ENCODE data around the gene OR1F1. TPM values are rescaled to one million over a fixed set of nuclear protein-coding genes. Genes with fewer than 3 reads are reported as not detected.
"Not testable (repeated sequence)": the region's sequence is repeated elsewhere in the genome, so short reads cannot be mapped to it uniquely, and the experiment has no call there.

The OR1F1 gene
- total RNA-seq, 6 experiments from 2014 or later, result not detected

GRCh38 chr16:3193221-3194212, 5.5 kb downstream of the OR1F1 start:
- Histone ChIP-seq H3K9me3 (no peaks in the 10 kb centered on the region), H3K4me1 (peaks cover 0 to 5% (median 0%) of the 10 kb centered on the region in 4 donors), H3K27ac (no peak overlapping the region), H3K27me3 (peaks cover 20 to 34% of the 10 kb centered on the region in 2 donors), H3K4me3 (no peak overlapping the region), H3K36me3 (no peaks in the 10 kb centered on the region)
- 75% methylated on average over 34 of the region's 49 CpGs for WGBS (ENCODE audit: insufficient coverage, low coverage, low lambda C conversion rate, missing lambda C conversion rate)
- no peak for ATAC-seq
- TF ChIP-seq CTCF (IDR thresholded peaks at IDR 0.05) (no peak), POLR2A (IDR thresholded peaks at IDR 0.05) (no peak)
- no peak for DNase-seq
- intact Hi-C loops (cut with DNase I), result no loop called here

GRCh38 chr16:3194792-3195191, 6.8 kb downstream of the OR1F1 start:
- Histone ChIP-seq H3K27me3 (peaks cover 20 to 22% of the 10 kb centered on the region in 2 donors), H3K9me3 (no peaks in the 10 kb centered on the region), H3K27ac (no peak overlapping the region), H3K4me3 (no peak overlapping the region), H3K4me1 (no peaks in the 10 kb centered on the region), H3K36me3 (no peaks in the 10 kb centered on the region)
- intact Hi-C loops (cut with DNase I), result no loop called here
- WGBS (ENCODE audit: insufficient coverage, low coverage, low lambda C conversion rate, missing lambda C conversion rate), result 77% methylated on average over 5 of the region's 20 CpGs
- peak in 1 of 4 donors; percentile 24 for ATAC-seq
- DNase-seq, result no peak
- no peak for TF ChIP-seq POLR2A (IDR thresholded peaks at IDR 0.05)
- no peak for TF ChIP-seq CTCF (IDR thresholded peaks at IDR 0.05)

- WGBS (ENCODE audit: insufficient coverage, low coverage, low lambda C conversion rate, missing lambda C conversion rate), result 50% methylated on average over 3 of the region's 10 CpGs
- TF ChIP-seq POLR2A (IDR thresholded peaks at IDR 0.05) (no peak), CTCF (IDR thresholded peaks at IDR 0.05) (no peak)
- intact Hi-C loops (cut with DNase I), result no loop called here
- DNase-seq, result no peak
- Histone ChIP-seq H3K4me3 (no peak overlapping the region), H3K9me3 (no peaks in the 10 kb centered on the region), H3K27ac (no peak overlapping the region), H3K4me1 (no peaks in the 10 kb centered on the region), H3K27me3 (peaks cover 14 to 18% of the 10 kb centered on the region in 2 donors), H3K36me3 (no peaks in the 10 kb centered on the region)
- no peak for ATAC-seq
Observed at GRCh38 chr16:3195975-3196374, 8.0 kb downstream of the OR1F1 start.

- H3K4me3 ChIP-seq; H3K36me3 ChIP-seq; H3K4me1 ChIP-seq; intact Hi-C loops (cut with DNase I); H3K9me3 ChIP-seq; H3K27ac ChIP-seq; ATAC-seq; DNase-seq: not testable (repeated sequence)
- peaks cover 7 to 10% of the 10 kb centered on the region in 2 donors for H3K27me3 ChIP-seq
- WGBS (ENCODE audit: insufficient coverage, low coverage, low lambda C conversion rate, missing lambda C conversion rate), result 79% methylated on average over 2 of the region's 3 CpGs
Observed at GRCh38 chr16:3197694-3198333, 9.8 kb downstream of the OR1F1 start.
